HS-27A (cell line): Measurements from ENCODE around the gene FER.
"Not testable (repeated sequence)": the region's sequence is repeated elsewhere in the genome, so short reads cannot be mapped to it uniquely, and the experiment has no call there.

ENCODE experiments used
- DNase-seq: peaks from one replicate; pipeline ENCODE4 v3.0.0-alpha.2; 2012; ENCODE audit warnings: low read depth, missing footprints

Gene FER

DNA sequence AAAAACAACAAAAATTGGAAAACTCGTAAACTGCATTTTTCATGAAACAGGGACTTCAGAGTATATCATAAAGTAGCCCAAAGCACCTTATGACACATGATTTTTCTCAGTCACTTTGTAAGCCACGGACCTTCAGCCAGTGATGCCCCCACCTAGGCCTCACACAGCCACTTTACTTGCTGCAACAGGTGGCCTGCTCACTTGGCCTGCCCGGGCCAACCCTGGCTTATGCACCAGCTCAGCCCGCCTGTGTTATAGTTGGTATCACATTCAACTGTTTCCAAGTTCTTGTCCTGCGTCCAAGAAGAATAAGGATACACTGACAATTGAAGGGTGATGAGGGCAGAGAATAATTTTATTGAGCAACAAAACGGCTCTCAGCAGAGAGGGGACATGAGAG lies 219.2 kb downstream of the FER start:
- DNase-seq, result no peak

DNA sequence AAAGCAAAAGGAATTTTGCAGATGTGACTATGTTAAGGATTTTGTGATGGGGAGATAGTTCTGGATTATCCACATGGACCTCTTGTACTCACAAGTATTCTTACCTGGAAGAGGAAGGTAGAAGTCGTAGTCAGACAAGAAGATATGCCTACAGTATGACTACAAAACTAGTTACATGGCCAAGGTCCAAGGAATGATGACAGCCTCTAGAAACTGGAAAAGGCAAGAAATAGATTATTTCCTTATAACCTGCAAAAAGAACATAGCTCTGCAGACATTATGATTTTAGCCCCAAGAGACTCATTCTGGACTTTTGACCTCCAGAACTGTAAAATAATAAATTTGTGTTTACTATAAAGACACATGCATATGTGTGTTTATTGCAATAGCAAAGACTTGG lies 226.9 kb downstream of the FER start:
- no peak for DNase-seq

DNA sequence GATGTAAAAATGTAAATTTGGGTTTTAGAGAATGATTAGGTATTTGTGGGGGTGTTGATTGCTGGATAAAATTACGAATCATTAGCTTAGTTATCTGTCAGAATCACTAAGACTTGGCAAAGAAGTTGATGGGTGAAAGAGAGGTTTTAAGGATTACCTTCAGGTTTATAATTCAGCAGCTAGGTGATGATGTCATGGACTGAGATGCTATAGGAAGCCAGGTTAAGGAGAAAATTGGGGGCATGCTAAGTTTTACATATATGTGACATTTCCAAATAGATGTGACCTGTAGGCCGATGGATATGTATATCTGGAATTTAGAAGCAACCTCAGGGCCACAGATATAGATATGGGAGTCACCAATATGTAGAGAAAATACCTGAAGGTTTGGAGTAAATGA lies 228.0 kb downstream of the FER start:
- no peak for DNase-seq

DNA sequence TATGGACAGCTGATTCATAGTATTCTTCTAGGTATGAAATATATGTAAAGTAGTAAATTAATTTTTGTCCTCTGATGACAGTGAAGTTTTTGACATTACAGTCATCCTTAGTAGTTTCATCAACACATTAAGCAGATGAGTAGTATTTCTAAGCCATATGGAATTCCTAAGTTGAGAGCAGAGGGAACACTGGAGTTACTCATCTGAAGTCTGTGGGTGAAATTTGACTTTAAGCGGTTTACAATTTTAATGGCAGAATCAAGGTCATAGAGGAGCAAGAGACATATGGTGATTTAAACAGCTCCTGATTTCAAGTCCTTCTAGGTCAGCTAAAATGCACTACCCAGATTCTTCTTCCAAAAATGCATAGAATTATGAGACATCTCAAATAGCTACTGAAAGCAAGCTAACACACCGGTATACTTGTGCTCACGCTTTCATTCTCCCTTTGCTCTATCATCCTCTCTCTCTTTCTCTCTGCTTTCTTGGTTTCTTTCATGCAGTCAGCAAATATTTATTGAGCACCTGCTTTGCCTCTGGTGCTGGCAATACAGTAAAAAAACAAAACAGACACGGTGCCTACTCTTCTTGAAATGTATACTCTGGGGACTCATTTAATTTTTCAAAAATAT lies 235.9 kb downstream of the FER start:
- no peak for DNase-seq

DNA sequence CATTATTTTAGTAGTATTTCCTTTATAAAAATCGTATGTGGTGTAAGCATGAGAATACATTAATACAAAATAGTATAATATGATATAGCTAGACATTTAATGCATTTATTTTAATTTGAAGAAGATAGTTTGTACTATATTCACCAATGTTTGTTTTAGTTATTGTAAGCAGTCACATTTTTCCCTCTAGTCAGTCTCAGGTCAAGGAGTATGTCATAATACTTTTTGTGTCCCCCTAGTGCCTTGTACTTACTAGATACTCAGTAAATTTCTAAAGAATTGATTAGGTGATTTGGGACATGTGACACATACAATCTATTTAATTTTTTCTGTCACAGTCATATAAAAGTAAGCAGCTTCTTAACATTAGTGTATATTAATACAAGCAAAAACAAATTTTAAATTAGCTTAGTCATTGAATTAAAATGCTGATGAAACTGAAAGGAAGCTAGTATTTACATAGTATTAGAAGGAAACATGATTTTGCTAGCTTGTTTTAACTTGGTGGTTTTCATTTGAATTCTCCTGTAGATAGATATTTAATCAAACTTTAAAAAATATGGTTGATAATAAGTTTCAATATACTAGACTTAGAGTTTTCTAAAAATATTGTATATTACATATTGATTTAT lies 242.2 kb downstream of the FER start:
- no peak for DNase-seq

DNA sequence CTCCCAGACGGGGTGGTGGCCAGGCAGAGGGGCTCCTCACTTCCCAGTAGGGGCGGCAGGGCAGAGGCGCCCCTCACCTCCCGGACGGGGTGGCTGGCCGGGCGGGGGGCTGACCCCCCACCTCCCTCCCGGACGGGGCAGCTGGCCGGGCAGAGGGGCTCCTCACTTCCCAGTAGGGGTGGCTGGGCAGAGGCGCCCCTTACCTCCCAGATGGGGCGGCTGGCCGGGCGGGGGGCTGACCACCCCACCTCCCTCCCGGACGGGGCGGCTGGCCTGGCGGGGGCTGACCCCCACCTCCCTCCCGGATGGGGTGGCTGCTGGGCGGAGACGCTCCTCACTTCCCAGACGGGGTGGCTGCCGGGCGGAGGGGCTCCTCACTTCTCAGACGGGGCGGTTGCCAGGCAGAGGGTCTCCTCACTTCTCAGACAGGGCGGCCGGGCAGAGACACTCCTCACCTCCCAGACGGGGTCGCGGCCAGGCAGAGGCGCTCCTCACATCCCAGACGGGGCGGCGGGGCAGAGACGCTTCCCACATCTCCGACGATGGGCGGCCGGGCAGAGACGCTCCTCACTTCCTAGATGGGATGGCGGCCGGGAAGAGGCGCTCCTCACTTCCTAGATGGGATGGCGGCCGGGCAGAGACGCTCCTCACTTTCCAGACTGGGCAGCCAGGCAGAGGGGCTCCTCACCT lies 244.8 kb downstream of the FER start:
- not testable (repeated sequence) for DNase-seq

DNA sequence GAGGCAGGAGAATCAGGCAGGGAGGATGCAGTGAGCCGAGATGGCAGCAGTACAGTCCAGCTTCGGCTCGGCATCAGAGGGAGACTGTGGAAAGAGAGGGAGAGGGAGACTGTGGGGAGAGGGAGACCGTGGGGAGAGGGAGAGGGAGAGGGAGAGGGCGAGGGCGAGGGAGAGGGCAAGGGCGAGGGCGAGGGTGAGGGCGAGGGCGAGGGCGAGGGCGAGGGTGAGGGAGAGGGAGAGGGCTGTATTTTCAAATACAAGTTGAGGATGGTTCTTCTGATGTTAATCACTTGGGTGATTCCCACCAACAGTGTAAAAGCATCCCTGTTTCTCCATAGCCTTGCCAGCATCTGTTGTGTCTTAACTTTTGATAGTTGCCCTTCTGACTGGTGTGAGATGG lies 245.7 kb downstream of the FER start:
- DNase-seq, result not testable (repeated sequence)

DNA sequence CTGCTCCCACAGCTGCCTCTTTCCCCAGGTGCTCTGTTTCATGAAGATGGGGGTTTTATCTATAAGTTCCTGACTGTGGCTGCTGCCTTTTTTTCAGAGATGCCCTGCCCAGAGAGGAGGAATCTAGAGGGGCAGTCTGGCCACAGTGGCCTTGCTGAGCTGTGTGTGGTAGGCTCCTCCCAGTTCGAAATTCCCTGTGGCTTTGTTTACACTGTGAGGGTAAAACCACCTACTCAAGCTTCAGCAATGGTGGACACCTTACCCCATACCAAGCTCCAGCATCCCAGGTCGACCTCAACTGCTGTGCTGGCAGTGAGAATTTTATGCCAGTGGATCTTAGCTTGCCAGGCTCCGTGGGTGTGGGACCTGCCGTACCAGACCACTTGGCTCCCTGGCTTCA lies 250.0 kb downstream of the FER start:
- DNase-seq, result no peak

DNA sequence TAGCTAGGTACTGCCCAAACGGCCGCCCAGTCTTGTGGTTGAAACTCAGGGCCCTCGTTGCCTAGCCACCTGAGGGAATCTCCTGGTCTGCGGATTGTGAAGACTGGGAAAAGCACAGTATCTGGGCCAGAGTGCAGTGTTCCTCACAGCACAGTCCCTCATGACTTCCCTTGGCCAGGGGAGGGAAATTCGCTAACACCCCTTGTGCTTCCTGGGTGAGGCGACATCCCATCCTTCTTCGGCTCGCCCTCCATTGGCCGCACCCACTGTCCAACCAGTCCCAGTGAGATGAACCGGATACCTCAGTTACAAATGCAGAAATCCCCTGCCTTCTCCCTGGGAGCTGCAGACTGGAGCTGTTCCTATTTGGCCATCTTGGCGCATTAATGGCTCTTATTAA lies 250.5 kb downstream of the FER start:
- no peak for DNase-seq

DNA sequence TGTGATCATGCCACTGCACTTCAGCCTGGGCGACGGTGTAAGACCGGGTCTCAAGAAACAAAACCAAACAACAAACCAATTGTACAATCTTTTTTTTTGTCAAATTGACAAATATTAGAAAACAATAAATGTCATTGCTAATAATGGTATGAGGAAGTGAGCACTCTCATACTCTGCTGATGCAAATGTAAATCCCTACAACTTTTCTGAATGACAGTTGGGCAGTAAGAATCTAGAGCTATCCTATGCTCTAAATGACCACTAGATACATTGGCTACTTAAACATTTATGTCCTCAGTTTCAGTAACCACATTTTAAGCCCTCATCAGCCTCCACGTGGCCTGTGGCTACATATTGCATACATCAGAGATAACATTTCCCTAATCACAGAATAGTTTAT lies 256.2 kb downstream of the FER start:
- no peak for DNase-seq

DNA sequence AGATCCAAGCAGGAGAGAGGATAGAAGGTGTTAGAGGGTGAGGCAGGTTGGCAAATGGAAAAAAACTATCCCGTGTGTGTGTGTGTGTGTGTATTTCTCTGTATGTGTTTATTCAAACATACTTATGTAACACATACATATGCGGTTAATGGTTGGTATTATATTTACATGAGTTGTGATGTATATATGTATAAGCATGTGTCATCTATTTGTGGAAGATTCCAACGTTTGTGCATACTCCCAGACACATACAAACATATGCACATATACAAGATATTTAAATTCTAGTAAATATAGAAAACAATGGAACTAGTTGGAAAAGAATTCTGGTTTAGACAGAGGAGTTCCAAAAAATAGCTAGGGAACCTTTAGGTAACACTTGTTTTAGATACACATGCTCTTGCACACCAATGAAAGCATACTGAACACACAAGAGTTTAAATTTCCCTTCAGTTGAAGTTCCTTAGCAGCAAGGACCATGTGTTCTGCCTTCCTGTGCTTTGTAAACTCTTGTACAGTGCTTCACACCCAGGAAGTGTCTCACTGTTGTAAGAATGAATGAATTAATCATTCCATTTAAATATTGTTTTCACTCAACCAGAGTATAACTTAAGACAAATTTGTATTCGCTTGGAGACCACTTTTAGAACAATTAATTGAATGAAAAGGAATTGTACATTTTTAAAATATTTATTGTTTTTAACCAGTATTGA lies 257.8 kb downstream of the FER start:
- no peak for DNase-seq

DNA sequence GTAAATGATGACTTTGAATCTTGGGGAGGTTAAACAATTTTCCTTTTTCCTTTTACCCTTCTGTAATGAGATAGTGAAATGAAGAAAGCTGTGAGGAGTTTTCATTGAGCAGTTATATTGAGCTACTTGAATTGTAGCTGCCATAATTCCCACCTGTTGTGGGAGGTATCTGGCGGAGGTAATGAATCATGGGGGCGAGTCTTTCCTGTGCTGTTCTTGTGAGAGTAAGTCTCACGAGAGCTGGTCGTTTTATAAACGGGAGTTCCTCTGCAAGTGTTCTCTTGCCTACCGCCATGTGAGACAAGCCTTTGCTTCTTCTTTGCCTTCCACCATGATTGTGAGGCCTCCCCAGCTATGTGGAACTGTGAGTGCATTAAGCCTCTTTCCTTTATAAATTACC lies 258.4 kb downstream of the FER start:
- DNase-seq, result no peak

DNA sequence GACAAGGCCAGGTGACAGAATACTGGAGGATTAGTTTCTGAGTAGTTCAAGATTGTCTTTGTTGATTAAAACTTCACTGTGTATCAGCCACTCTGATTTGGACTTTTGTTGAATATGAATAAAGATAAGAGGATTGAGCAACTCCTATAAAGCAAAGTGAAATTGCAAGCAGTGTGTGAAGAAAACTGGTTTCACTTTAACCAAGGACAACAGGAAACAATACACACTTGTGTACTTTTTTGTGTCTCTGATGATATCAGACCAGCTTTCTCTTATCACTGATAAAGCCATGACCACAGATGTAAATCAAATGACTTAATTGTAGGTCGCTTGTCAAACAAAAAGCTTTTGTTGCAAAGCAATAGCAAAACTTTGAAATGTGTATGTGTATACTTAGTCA lies 268.6 kb downstream of the FER start:
- no peak for DNase-seq

DNA sequence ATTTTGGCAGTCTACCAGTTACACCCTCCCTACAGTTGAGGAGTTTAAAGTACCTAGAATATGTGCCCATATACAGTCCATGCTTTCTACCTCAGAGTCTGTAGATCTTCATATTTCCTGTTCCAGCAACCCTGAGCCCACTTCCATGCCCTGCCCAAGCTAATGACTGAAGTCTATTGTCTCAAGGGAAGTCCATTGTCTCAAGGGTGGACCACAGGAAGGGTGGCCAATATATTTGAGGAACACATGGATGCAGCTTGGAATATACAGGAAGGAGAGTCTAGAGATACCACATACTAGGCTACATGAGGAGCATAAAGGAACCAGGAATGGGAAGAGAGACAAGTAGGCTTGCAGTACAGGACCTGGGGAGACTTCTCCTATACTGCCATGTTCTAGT lies 274.4 kb downstream of the FER start:
- DNase-seq, result no peak

DNA sequence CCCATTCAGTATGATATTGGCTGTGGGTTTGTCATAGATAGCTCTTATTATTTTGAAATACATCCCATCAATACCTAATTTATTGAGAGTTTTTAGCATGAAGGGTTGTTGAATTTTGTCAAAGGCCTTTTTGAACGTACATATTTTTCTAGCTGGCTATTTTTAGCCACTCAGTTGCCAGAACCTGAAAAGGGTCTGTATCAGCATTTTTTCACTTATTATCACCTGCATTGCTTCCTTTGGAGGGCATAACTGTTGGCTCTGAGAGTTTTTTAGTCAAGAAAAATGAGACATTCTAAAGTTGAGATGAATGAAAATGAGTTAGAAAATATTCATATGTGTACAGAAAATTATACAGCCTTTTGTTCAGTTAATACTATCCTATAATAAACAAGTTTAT lies 278.0 kb downstream of the FER start:
- not testable (repeated sequence) for DNase-seq

DNA sequence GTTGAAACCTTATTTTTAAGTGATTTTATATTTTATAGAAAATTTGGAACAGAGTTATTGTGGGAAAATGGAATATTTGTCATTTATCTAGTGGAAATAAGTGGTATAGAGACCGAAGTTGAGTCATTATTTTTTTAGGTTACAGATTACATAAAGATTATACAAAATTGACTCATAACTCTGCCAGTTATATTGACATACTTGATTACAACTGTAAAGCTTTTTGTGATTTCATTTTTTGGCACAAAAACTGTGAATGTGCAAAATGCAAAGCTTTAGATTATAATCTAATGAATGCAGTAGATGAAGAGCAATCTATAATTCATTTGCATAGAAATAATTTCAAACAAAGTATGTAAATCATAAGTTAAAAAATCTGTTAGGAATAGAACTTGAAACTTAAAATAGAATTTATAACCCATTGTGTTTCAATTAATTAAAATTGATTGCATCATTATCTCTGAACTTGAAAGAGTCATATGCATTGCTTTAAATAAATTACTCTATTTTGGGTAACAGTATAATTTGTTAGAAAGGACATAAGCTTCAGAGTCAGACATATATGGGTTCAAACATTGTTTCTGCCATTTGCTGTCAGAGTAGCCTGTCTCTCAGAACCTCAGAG lies 280.4 kb downstream of the FER start:
- no peak for DNase-seq

DNA sequence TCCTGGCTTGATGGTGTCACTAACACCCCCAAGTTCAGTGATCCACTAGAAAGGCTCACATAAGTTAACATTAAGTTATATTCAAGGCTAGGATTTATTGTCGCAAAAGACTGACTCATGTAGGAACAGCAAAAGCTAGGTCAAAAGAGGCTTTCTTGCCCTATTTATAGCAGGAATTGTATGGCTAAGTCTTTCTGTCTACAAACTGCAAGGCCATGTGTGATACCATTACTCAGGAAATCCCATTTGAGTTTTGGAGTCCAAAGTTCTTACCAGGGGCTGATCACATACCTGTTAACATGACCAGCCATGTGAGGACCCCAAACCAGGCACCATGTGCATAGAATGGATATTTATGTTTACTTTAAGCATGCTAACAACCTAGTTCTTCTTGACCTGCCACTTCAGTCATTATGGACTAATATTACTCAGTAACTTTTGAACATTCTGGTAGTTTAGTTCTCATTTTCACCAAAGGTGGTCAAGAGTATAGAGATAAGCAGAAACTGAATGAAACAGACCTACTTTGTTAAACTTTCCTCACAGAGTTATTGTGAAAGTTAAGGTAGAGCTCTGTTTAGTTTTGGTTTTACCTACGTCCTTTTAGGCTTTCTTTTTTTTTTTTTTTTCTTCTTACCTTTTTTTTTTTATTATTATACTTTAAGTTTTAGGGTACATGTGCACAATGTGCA lies 281.1 kb downstream of the FER start:
- no peak for DNase-seq

DNA sequence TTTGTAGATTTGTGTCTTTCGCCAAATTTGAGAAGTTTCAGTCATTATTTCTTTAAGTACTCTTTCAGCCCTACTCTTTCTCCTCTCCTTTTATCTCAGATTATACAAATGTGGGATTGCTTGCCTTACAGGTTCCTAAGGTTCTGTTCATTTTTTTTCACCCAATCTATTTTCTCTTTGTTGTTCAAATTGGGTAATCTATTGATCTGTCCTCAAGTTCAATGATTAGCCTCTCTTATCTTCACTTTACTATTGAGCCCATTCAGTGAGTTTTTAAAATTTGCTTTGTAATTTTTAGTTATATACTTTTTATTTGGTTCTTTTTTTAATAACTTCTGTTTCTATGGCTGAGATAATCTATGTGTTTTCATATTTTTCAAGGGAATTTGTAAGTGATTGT lies 282.1 kb downstream of the FER start:
- DNase-seq, result no peak

DNA sequence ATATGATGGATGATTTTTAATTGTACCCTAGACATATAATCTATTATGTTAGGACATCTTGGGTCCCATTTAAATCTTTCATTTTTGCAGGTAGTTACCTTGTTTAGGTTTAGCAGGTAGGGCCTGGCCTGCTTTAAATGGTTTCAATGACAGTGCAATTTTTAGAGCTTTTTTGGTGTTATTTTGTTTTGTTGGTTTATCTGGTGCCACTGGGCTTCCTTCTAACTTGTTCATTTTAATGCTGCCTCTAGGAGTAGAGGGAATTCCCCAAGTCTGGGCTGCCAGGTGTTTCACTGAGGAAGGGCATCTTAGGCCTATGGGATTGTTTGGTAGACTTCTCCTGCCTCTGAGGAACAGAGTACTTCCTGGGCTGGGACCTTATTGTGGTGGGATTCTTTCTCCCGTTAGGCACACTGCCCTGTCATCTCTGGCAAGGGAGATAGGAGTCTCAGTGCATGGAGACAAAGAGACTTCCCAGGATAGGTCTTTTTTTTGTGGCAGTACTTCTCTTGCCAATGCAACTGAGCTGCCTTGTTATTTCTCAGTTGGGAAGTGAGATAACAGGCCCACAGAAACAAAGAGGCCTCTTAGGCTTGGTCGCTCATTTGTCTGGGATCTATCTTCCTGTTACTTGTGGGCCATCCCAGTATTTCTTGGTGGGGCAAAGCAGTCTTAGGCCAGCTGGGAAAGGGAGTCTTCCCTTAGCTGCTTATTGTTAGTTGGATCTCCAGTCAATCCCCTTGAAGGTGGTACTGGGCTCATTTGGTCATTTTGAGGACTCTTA lies 282.9 kb downstream of the FER start:
- no peak for DNase-seq

DNA sequence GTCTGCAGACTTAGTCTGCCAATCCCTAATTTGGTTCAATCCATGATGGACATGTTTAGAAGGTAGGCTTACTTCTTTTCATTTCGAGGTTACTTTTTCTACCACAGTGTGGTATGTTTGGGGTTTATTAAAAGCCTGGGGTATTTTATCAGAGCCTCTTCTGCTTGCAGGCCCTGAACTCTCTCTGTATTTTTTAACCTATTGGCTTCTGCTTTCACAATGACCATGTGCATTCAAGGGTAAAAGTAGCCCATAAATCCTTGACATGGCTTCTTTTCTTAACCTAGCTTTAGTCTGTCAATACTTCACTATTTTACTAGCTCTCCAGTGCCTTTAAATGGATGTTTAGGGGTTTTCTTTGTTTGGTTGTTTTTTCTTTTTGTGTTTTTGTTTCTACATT lies 286.6 kb downstream of the FER start:
- DNase-seq, result no peak

DNA sequence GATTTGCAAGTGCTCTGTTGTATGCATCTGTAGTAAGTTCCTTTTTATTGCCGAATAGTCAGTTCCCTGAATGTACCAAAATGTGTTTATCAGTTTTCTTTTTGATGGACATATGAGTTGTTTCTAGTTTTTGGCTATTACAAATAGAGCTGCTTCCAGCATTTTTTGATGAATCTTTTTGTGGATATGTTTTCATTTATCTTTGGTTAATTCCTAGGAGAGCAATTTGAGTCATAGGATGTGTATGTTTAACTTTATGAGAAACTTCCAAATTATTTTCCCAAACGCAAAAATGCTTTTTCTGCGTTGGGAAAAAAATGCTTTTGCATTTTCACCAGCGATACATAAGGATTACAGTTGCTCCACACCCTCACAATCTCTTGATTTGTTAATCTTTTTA lies 287.7 kb downstream of the FER start:
- no peak for DNase-seq
